GM18498 (cell line): ENCODE measurements around the gene NFKBIL1.
A peak's percentile ranks its signal among the peaks of the same experiment; 100 is the strongest.
"Not testable (repeated sequence)": the region's sequence is repeated elsewhere in the genome, so short reads cannot be mapped to it uniquely, and the experiment has no call there.

ENCODE experiments used
- ATAC-seq: cut with Tn5 transposase; IDR thresholded peaks from one replicate; pipeline ENCODE4 v1.9.1; 2021; ENCODE audit warnings: mild to moderate bottlenecking, moderate library complexity; ENCODE audit not compliant: unreplicated experiment

Gene NFKBIL1

GRCh38 chr6:31534521-31535040, 12.8 kb upstream of the NFKBIL1 start:
- no peak for ATAC-seq

- ATAC-seq, result no peak
Observed at GRCh38 chr6:31535538-31536324, 11.7 kb upstream of the NFKBIL1 start.

DNA sequence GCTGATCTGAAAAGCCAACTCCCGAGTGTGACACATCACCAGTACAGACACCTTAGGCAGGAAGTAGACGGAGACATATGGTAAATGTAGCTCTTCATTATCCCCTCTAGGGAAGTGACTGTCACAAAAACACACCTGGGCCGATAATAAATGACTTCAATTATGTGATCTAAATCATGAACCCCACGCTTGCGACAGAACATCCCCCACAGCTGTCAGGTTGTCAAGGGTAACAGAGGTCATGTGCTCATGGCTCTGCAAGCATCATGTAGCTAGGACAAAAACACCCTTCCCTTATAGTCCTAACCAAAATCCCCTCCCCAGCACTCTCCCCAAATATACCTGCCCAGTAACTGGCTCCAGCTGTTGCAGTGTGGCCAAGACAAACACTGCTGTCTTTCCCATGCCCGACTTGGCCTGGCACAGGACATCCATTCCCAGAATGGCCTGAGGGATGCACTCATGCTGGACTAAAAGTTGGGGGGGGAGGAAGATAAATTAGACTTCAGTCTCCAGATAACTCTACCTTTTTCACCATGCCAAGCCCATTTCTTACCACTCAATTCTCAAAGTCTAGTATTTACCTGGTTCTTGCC, 8.5 kb upstream of the NFKBIL1 start:
- no peak for ATAC-seq

DNA sequence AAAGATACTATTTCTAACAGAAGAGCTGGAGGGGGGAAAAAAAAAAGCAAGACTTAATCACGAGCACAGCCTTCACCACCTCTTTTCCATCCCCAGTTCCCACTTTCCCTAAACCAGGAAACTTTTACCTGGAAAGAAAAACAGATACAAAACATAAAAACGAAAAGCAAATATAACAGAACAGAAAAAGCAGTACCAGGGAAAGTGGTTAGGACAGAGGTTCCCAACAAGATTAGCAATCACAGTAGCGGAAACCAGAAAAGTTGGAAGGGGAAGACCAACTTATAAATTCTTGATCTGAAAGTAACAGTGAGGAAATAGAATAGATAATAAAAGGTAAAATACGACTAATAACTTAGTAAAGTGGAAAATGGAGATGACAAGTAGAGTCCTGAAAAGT, 6.8 kb upstream of the NFKBIL1 start:
- no peak for ATAC-seq

DNA sequence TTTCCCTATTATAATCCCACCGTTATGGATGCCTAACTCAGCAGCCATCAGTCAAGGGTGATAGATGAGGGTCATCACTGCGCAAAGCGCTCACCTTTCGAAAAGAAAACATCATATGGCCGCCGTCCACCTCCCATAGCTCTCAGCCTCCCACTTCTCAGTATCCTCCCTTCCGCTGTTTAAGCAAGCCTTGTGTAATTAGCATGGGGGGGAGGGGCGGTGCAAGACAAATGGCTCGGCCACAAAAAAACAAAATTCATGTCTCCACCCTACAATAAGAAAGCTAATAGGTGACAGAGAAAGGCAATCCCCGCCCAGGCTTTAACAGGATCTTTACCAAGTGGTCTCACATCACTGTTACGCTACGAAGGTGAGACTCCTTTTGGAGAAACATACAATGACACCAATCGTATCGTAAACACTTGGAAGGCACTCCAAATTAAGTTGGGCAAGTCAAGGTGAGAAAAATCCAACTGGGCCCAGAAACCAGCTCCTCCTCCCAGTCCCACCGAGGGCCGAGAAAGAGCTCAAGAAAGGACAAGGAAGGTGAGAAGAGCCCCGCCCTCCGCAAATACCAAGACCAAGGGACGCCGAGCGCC, 6.2 kb upstream of the NFKBIL1 start:
- peak; percentile 6 for ATAC-seq

DNA sequence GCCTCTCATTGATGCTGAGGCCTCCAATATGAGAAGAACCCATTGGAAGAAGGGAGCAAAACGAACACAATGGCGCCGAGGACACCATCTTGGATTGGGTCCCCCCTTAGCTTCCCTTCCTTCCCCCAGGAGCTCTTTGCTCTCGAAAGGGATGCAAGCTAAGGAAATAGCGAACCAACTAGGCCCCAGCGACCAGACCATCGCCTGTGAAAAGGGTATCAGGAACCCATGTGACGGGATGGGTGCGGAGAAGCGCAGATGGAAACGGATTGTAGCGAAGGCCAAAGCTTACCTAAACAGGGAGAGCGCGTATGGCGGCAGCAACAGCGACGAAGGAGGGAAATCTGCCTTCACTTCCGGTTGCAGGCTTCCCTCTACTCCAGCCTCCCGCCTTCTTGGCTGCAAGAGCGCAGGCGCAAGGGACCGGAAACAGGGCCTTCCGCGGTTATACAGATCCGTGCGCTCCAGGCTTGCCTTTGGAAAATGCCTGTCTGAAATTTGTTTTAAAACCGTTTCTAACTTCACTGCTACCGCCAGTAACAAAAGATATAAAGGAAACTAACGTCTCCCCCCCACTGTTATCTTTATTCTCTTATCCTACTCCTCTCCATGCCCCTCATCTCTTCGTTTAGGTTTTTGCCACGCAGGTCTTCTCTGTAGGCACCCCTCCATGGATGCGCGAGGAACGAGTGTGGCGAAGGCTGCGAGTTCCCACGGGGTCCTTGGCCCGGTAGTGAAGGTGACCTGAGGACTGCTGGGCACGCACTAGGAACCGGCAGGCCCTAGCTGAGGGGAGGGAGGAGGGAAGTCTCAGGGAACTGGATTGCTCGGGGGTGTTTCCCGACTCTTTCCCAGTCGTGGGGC, 5.5 kb upstream of the NFKBIL1 start, which contains the start of gene DDX39B:
DDX39B (minus strand) TSS at position 346 of the 864 bp plus-strand sequence. CDS start 1,471 bp downstream, outside the sequence.
- peak; percentile 76 for ATAC-seq

DNA sequence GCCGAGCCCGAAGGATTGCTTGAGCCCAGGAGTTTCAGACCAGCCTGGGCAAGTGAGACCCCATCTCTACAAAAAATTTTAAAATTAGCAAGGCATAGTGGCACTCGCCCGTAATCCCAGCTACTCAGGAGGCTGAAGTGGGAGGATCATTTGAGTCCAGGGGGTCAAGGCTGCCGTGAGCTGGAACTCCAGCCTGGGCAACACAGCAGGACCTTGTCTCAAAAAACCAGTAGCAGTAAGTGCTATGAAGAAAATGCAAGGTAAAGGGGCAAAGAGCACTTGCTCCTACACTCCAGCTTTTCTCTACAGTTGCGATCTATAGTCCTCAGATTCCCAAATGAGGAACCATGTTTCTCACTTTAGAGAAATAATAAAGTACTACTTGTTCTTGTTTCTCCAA, 3.8 kb upstream of the NFKBIL1 start:
- no peak for ATAC-seq

DNA sequence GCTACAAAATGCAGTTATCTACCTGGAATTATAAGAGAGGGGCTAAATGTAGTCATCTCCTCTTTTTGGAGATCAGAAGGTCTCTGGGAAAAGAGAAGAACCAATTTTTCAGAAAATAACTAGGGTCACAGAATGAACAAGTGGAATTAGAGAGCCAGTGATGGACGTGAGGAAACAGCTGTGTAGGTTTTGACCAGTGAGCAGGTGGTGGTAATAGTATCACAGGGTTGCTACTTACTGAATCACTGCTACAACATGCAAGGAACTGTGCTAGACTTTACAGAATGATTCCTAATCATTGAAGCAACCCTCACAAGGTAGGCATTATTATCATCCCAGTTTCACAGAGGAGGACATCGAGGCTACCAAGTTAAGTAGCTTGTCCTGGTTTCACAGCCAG, 2.7 kb upstream of the NFKBIL1 start:
- no peak for ATAC-seq

DNA sequence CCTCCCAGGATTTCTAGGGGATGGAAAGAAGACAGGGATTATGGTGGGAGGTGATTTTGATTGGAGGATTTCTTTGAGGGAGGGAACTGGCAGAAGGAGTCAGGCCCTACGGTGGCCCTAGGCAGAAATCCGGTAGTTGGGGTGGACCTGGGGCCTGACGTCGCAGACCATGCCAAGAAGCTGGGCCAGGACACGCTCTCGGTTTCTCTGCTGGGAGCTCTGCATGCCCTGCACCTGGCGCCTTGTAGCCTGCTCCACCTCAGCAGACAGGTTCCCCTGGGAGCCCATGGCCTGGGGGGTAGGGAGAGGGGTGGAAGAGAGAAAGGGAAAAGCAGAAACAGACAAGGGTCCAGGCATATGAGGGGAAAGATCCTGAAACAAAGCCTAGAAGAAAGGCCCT, 2.1 kb upstream of the NFKBIL1 start:
- ATAC-seq, result no peak

DNA sequence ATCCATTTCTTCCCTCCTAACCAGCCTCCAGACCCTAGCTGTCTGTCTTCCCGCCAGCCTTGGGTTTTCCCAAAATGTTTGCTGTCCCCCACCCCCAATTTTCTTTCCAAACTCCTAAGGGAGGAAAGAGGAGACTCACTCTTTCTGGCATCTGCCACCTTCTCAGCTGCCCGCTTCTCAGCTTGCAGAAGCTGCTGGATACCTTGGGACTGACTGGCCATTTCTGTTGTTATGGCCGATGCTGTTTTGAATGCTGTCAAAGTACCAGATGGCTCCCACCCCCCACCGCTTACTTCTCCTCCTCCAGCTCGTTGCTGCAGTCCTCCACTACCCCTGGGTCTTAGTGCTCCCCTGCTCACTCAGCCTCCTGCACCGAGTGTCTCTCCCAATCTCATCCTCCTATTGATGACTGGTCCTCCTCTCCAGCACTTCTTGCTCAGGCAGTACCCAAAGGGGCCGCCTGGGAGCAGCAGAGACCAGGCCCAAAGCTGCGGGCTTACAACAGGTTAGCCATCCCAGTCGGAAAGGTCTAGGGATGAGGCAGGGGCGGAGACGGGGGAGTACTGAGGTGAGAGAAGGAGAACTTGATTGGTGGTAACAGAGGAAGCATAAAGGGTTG, 960 bp upstream of the NFKBIL1 start, which contains the start of gene ATP6V1G2:
ATP6V1G2 (minus strand) TSS at position 270 of the 619 bp plus-strand sequence; CDS start at position 221, 49 bp downstream.
- ATAC-seq, result peak; percentile 49

- ATAC-seq, result no peak
Observed at GRCh38 chr6:31547727-31548543, 527 bp downstream of the NFKBIL1 start.

DNA sequence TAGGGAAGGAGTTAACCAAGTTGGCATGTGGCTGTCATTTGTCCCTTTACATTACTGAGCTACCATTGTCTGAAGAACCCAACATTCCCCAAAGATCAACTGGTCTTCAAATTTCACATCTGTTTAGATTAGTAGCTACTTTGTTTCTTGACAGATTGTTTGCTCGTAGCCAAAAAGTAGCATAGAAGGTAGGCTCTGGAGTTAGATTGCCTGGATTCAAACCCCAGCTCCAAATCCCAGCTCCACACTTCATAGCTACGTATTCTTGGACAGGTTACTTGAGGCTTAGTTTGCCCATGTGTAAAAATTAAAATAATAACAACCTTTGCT, 1.1 kb downstream of the NFKBIL1 start:
- ATAC-seq, result no peak

DNA sequence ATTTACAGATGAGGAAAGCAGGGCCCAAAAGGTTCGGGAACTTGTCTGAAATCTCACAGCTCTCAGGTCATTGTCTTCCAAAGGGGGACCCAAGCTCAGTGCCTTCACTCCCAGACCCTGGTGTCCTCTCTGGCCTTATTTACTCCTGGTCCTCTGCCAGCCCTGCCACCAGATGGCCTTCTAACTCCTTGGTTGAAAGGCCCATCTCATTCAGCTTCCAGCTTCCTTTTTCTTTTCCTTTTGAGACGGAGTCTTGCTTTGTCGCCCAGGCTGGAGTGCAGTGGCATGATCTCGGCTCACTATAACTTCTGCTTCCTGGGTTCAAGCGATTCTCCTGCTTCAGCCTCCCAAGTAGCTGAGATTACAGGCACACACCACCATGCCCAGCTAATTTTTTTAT, 4.0 kb downstream of the NFKBIL1 start:
- ATAC-seq, result not testable (repeated sequence)

DNA sequence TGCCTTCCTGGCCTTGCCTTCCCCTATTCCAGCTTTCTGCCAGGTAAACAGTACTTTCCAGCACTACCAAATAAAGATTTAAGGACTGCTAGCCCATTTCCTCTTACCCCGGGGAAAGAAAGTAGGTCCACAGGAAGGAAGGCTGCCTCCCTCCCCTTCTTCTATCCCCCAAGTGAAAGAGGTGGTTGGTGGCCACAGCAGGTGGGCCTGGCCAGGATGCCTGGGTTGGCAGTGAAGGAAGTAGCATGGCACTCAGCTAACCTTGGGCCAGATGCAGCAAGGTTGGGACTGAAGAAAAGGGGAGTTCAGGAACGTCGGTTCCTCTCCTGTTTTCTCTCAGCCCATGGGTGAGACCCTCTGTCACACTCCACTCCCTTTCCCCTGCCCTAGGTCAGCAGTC, 8.9 kb downstream of the NFKBIL1 start:
- no peak for ATAC-seq

DNA sequence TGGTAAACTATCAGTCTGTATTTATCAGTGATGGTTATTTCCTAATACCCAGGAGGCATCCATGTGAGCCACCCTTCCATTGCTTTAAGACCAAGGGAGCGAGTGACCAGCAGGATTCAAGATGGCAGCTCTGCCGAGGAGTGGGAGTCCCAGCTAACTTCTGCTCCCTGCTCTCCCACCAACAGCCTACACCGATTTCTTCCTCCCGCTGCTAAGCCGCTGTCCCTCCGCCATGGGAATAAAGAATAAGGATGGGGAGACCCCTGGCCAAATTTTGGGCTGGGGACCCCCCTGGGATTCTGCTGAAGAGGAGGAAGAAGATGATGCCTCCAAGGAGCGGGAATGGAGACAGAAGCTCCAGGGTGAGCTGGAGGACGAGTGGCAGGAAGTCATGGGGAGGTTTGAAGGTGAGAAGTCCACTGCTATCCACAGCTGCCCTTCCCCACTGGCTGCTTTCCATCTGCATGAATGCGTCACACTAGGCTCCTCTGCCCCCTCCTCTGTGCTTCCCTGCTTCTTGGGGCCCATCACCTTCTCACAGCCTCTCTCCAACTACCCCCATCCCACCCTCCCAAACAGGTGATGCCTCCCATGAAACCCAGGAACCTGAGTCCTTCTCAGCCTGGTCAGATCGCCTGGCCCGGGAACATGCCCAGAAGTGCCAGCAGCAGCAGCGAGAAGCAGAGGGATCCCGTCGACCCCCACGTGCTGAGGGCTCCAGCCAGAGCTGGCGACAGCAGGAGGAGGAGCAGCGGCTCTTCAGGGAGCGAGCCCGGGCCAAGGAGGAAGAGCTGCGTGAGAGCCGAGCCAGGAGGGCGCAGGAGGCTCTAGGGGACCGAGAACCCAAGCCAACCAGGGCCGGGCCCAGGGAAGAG, 10.3 kb downstream of the NFKBIL1 start:
- no peak for ATAC-seq

DNA sequence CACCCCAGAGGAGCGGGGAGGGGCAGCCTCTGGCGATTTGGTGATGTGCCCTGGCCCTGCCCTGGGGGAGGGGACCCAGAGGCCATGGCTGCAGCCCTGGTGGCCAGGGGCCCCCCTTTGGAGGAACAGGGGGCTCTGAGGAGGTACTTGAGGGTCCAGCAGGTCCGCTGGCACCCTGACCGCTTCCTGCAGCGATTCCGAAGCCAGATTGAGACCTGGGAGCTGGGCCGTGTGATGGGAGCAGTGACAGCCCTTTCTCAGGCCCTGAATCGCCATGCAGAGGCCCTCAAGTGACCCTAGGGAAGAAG, 10.9 kb downstream of the NFKBIL1 start:
- ATAC-seq, result no peak

DNA sequence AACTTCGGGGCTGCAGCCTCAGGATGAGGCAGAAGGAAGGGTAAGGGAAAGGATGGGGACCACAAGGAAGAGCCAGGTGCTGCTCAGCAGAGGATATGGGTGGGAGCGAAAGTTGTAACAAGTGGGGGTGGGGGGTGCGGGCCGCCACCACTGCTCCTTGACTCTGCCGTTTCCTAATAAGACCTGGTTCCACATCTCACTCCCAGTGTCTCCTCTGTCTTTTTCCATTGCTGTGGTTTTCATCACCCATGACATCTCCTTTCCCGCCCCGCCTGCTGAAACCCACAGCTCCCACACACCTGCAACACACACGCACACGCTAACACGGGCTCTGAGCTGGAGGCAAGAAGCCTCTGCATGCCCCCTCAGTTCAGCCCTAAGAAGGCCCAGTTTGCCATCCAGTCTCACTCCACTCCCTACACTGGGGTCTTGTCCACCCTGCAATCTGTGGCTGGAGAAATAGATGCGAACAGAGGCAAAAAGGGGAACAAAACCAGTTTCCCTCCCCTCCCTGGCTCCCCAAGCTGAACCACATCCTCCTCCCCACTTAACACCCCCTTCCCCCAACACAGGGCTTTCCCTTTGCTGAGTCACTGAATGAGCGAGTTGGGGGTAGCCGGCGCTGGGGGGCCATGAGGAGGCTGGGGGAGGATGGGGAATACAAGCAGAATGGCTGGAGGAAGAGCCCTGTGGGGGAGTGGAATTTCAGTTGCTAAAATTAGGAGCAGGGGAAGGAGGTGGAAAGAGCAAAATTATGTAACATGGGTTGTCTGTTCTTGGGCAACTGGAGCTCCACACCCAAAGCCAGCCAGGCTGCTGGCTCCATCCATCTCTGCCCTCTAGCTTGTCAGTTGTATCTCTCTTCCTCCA, 11.5 kb downstream of the NFKBIL1 start:
- ATAC-seq, result no peak

DNA sequence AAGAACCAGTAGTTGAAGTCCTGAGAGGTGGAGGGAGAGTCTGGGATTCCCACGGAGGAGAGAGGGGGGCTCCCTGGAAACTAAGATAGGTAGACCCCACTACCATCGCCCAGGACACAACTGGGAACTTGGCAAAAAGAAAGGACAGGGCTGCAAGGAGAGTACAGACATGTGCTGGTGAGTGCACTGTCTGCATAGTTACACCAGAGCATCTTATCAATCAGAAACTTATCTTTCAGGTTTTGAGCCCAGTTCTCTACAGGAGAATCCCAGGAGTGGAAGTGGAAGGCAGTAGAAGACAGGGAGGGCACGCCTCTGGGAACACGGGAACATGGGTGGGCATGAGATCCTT, 12.2 kb downstream of the NFKBIL1 start:
- ATAC-seq, result no peak
